HepG2 (cell line): Measurements from ENCODE around the gene MLN. TPM values are rescaled to one million over a fixed set of nuclear protein-coding genes. Genes with fewer than 3 reads are reported as not detected.

ENCODE experiments used
- ATF6 ChIP-seq: sonication (generic); formaldehyde crosslinking; conservative IDR thresholded peaks from 2 replicates; pipeline ENCODE4 v1.4.0; 2020; ENCODE audit warnings: missing genetic modification reagents
- BHLHE40 ChIP-seq: IDR thresholded peaks from 2 replicates; pipeline ENCODE4 v1.6.1; 2011; ENCODE audit warnings: low read length, improper control_type of control experiment
- BRCA1 ChIP-seq: sonication (generic); formaldehyde crosslinking; IDR thresholded peaks from 2 replicates; pipeline ENCODE4 v1.4.0; 2020; ENCODE audit warnings: missing genetic modification reagents
- CENPBD1 ChIP-seq: sonication (generic); formaldehyde crosslinking; IDR thresholded peaks from 2 replicates; pipeline ENCODE4 v1.8.0; 2022; ENCODE audit warnings: missing genetic modification reagents, low read depth, mild to moderate bottlenecking, borderline replicate concordance
- CSRNP2 ChIP-seq: sonication (generic); formaldehyde crosslinking; conservative IDR thresholded peaks from 2 replicates; pipeline ENCODE4 v1.8.0; 2022; ENCODE audit warnings: low read depth, missing genetic modification reagents
- FOSL1 ChIP-seq: sonication (generic); formaldehyde crosslinking; IDR thresholded peaks from 2 replicates; pipeline ENCODE4 v1.9.0; 2021; ENCODE audit warnings: missing genetic modification reagents, borderline replicate concordance
- HNRNPUL1 ChIP-seq: fragments of 200-400 bp; formaldehyde crosslinking; IDR thresholded peaks from 2 replicates; pipeline ENCODE4 v1.6.1; 2017; ENCODE audit warnings: low read depth, mild to moderate bottlenecking, low read length, moderate library complexity
- ISX ChIP-seq: sonication (generic); formaldehyde crosslinking; conservative IDR thresholded peaks from 2 replicates; pipeline ENCODE4 v1.5.0; 2020; ENCODE audit warnings: missing genetic modification reagents
- KDM5B ChIP-seq: sonication (generic); formaldehyde crosslinking; IDR thresholded peaks from 2 replicates; pipeline ENCODE4 v1.4.0; 2020; ENCODE audit warnings: missing genetic modification reagents, mild to moderate bottlenecking, borderline replicate concordance
- SMC3 ChIP-seq: IDR thresholded peaks from 2 replicates; pipeline ENCODE4 v1.6.1; 2011; ENCODE audit warnings: low read length, improper control_type of control experiment
- SNAPC5 ChIP-seq: sonication (generic); formaldehyde crosslinking; IDR thresholded peaks from 2 replicates; pipeline ENCODE4 v1.8.1; 2023; ENCODE audit warnings: mild to moderate bottlenecking, missing genetic modification reagents, borderline replicate concordance
- STAT5B ChIP-seq: sonication (generic); formaldehyde crosslinking; IDR thresholded peaks from 2 replicates; pipeline ENCODE4 v1.4.0; 2020; ENCODE audit warnings: missing genetic modification reagents
- ZBTB2 ChIP-seq: sonication (generic); formaldehyde crosslinking; IDR thresholded peaks from 2 replicates; pipeline ENCODE4 v1.8.0; 2022; ENCODE audit warnings: low read depth, missing genetic modification reagents
- ZBTB21 ChIP-seq: sonication (generic); formaldehyde crosslinking; IDR thresholded peaks from 2 replicates; pipeline ENCODE4 v1.4.0; 2020; ENCODE audit warnings: missing genetic modification reagents
- ZBTB49 ChIP-seq: sonication (generic); formaldehyde crosslinking; IDR thresholded peaks from 2 replicates; pipeline ENCODE4 v1.4.0; 2020; ENCODE audit warnings: missing genetic modification reagents, borderline replicate concordance
- ZFP90 ChIP-seq: sonication (generic); formaldehyde crosslinking; IDR thresholded peaks from 2 replicates; pipeline ENCODE4 v1.8.0; 2022; ENCODE audit warnings: missing genetic modification reagents, mild to moderate bottlenecking, inconsistent platforms, borderline replicate concordance
- ZFY ChIP-seq: sonication (generic); formaldehyde crosslinking; IDR thresholded peaks from 2 replicates; pipeline ENCODE4 v1.4.0; 2020; ENCODE audit warnings: missing genetic modification reagents
- ZMYM3 ChIP-seq: sonication (generic); formaldehyde crosslinking; IDR thresholded peaks from 2 replicates; pipeline ENCODE4 v1.5.1; 2020; ENCODE audit warnings: mild to moderate bottlenecking, missing genetic modification reagents
- ZNF20 ChIP-seq: sonication (generic); formaldehyde crosslinking; IDR thresholded peaks from 2 replicates; pipeline ENCODE4 v1.4.0; 2020; ENCODE audit warnings: mild to moderate bottlenecking, moderate library complexity, missing genetic modification reagents
- ZNF496 ChIP-seq: sonication (generic); formaldehyde crosslinking; IDR thresholded peaks from 2 replicates; pipeline ENCODE4 v1.8.1; 2023; ENCODE audit warnings: mild to moderate bottlenecking, moderate library complexity, missing genetic modification reagents; ENCODE audit not compliant: insufficient replicate concordance
- ZNF768 ChIP-seq: sonication (generic); formaldehyde crosslinking; IDR thresholded peaks from 2 replicates; pipeline ENCODE4 v1.4.0; 2020; ENCODE audit warnings: missing genetic modification reagents
- ZNF883 ChIP-seq: sonication (generic); formaldehyde crosslinking; IDR thresholded peaks from 2 replicates; pipeline ENCODE4 v1.5.1; 2020; ENCODE audit warnings: mild to moderate bottlenecking, missing genetic modification reagents; ENCODE audit errors: not compliant biosample characterization
- polyA plus RNA-seq, 8 experiments: library from polyadenylated mRNA; depleted of rRNA in 3 of 8; stranded (reverse) in 7 of 8; unstranded in 1 of 8; fragments of >200 nt; fragmentation: Illumina TruSeq in 4 of 8; extraction: Trizol in 4 of 8; gene quantifications; 2 replicates each; pipeline versions ENCODE4 v1.2.1 to v1.2.3, GENCODE V29; 2011 to 2016; ENCODE audit warnings: low read depth in 4 of 8, missing spikeins in 1 of 8, mixed read lengths in 1 of 8; ENCODE audit not compliant: insufficient read depth in 1 of 8
- total RNA-seq, 5 experiments: library from RNA; depleted of rRNA; stranded (reverse); fragments of >200 nt; fragmentation: Illumina TruSeq; extraction: Trizol; gene quantifications; 2 replicates each; pipeline ENCODE4 v1.2.3, GENCODE V29; 2016; ENCODE audit warnings: low read depth in 1 of 5

MLN gene
- total and polyA plus RNA-seq, 2 of the 13 experiments (the other 11 are each of a cell fraction or from before 2014, with no cell fraction given): not detected

- TF ChIP-seq ZBTB49 (CRISPR knock-in tag) (no peak), KDM5B (CRISPR knock-in tag) (0 out of 2 replicates have a peak, but pooled peaks have one; percentile 21), CSRNP2 (no peak), HNRNPUL1 (no peak), ZMYM3 (no peak), SNAPC5 (no peak), ZBTB2 (CRISPR knock-in tag) (no peak), ZFY (0 out of 2 replicates have a peak, but pooled peaks have one; percentile 20), ZNF768 (CRISPR knock-in tag) (no peak), ATF6 (CRISPR knock-in tag) (no peak), ZNF496 (CRISPR knock-in tag) (no peak), ZNF883 (CRISPR knock-in tag) (peak; percentile 4), STAT5B (CRISPR knock-in tag) (no peak), ZFP90 (no peak), ISX (CRISPR knock-in tag) (no peak), FOSL1 (no peak), ZNF20 (CRISPR knock-in tag) (no peak), BHLHE40 (peak; percentile 48; the same call in 1 of the 2 replicates), BRCA1 (no peak), SMC3 (no peak), ZBTB21 (CRISPR knock-in tag) (no peak), CENPBD1 (CRISPR knock-in tag) (no peak)
Observed at GRCh38 chr6:33744895-33745546, 58.8 kb downstream of the MLN start (continued).
